ENCODE measurements around the gene DESI2. TPM values are rescaled to one million over a fixed set of nuclear protein-coding genes. Genes with fewer than 3 reads are reported as not detected.

DESI2 gene
- total and polyA plus RNA-seq, 8 donors = 3.5 to 74.7 (median 19.0) TPM

- H3K9me3 ChIP-seq = no peaks in the 10 kb centered on the region
- H3K27me3 ChIP-seq = no peaks in the 10 kb centered on the region
- no peak for DNase-seq
- intact Hi-C loops (cut with DNase I; ENCODE audit: low total_unique reads) = no loop called here
- peaks cover 3 to 25% (median 19%) of the 10 kb centered on the region in 4 donors for H3K36me3 ChIP-seq
- H3K4me1 ChIP-seq = peaks cover 0 to 26% (median 5%) of the 10 kb centered on the region in 4 donors
- TF ChIP-seq POLR2AphosphoS5 (IDR thresholded peaks at IDR 0.05) (no peak), CTCF (IDR thresholded peaks at IDR 0.05) (no peak)
- no peak overlapping the region for H3K4me3 ChIP-seq
- WGBS, 5 donors = 69 to 86% (median 82%) methylated on average over 8 of the region's 8 CpGs
- no peak overlapping the region for H3K27ac ChIP-seq
Measured at GRCh38 chr1:244709076-244709475, 56.1 kb downstream of the DESI2 start.

- intact Hi-C loops (cut with DNase I; ENCODE audit: low total_unique reads) = no loop called here
- Histone ChIP-seq H3K4me3 (no peak overlapping the region), H3K9me3 (no peaks in the 10 kb centered on the region), H3K4me1 (peaks cover 0 to 25% (median 5%) of the 10 kb centered on the region in 4 donors), H3K36me3 (peaks cover 3 to 25% (median 19%) of the 10 kb centered on the region in 4 donors), H3K27ac (peak overlapping the region in 3 of 5 donors; percentile 5 to 33 (median 32)), H3K27me3 (no peaks in the 10 kb centered on the region)
- 12 to 67% (median 56%) methylated on average over 1 to 2 of the region's 2 CpGs for WGBS, 5 donors
- peak in 1 of 2 donors; percentile 41 for DNase-seq
- TF ChIP-seq CTCF (IDR thresholded peaks at IDR 0.05) (no peak), POLR2A (IDR thresholded peaks at IDR 0.05) (no peak), EP300 (IDR thresholded peaks at IDR 0.05) (no peak), POLR2AphosphoS5 (IDR thresholded peaks at IDR 0.05) (peak in 1 of 3 donors; percentile 40)
Measured at GRCh38 chr1:244709476-244710368, 56.8 kb downstream of the DESI2 start.

GRCh38 chr1:244710474-244711062 lies 57.6 kb downstream of the DESI2 start:
- Histone ChIP-seq H3K4me3 (no peak overlapping the region), H3K27ac (peak overlapping the region in 1 of 5 donors; percentile 33), H3K9me3 (no peaks in the 10 kb centered on the region), H3K4me1 (peaks cover 0 to 17% (median under 1%) of the 10 kb centered on the region in 4 donors), H3K36me3 (peaks cover 0 to 23% (median 15%) of the 10 kb centered on the region in 4 donors), H3K27me3 (no peaks in the 10 kb centered on the region)
- TF ChIP-seq EP300 (IDR thresholded peaks at IDR 0.05) = no peak
- TF ChIP-seq POLR2A (IDR thresholded peaks at IDR 0.05) = no peak
- TF ChIP-seq POLR2AphosphoS5 (IDR thresholded peaks at IDR 0.05) = no peak
- TF ChIP-seq CTCF (IDR thresholded peaks at IDR 0.05) = no peak
- intact Hi-C loops (cut with DNase I; ENCODE audit: low total_unique reads) = no loop called here
- WGBS, 5 donors = 79 to 89% (median 86%) methylated on average over 2 of the region's 2 CpGs
- DNase-seq = no peak

- H3K27ac ChIP-seq = no peak overlapping the region
- H3K36me3 ChIP-seq = peaks cover 0 to 5% (median under 1%) of the 10 kb centered on the region in 4 donors
- DNase-seq = no peak
- intact Hi-C loops (cut with DNase I; ENCODE audit: low total_unique reads) = no loop called here
- no peak overlapping the region for H3K4me3 ChIP-seq
- H3K27me3 ChIP-seq = no peaks in the 10 kb centered on the region
- TF ChIP-seq CTCF (IDR thresholded peaks at IDR 0.05) (no peak), POLR2AphosphoS5 (IDR thresholded peaks at IDR 0.05) (no peak), EP300 (IDR thresholded peaks at IDR 0.05) (no peak), POLR2A (IDR thresholded peaks at IDR 0.05) (no peak)
- 85 to 97% (median 90%) methylated on average over 7 of the region's 7 CpGs for WGBS, 5 donors
- H3K4me1 ChIP-seq = peaks cover 0 to 11% (median 0%) of the 10 kb centered on the region in 4 donors
- no peaks in the 10 kb centered on the region for H3K9me3 ChIP-seq
Measured at GRCh38 chr1:244712669-244713068, 59.7 kb downstream of the DESI2 start.

Data from stomach (tissue), 9 donors.